Measurements from ENCODE around the gene NPAS2.

GRCh38 chr2:100889286-100889685 lies 69.3 kb downstream of the NPAS2 start:
- no peak for TF ChIP-seq CTCF (conservative IDR thresholded peaks at IDR 0.05)
- TF ChIP-seq EZH2 (IDR thresholded peaks at IDR 0.05; ENCODE audit: low read depth), result no peak

All from PC-9 (cell line).